Measurements from ENCODE around the gene COX10.

Gene COX10

GRCh38 chr17:14068542-14069250 lies 608 bp upstream of the COX10 start:
- Histone ChIP-seq H4K20me1 (no peaks in the 10 kb centered on the region; the same call in 1 of the 2 replicates), H3K27me3 (no peaks in the 10 kb centered on the region), H3K9me3 (peaks cover 31% of the 10 kb centered on the region), H3K4me2 (peak overlapping the region; percentile 94), H3K4me3 (peak overlapping the region; percentile 88), H3K27ac (peak overlapping the region; percentile 90), H3K9ac (peak overlapping the region; percentile 90), H3K36me3 (peaks cover 40% of the 10 kb centered on the region), H3K4me1 (peaks cover 27% of the 10 kb centered on the region)
- no peak for TF ChIP-seq Cebpa-rat (IDR thresholded peaks at IDR 0.05)

- Histone ChIP-seq H3K27ac (no peak overlapping the region; the same call in 1 of the 2 replicates), H3K27me3 (no peaks in the 10 kb centered on the region), H3K4me2 (peak overlapping the region; percentile 94), H3K36me3 (peaks cover 39% of the 10 kb centered on the region), H4K20me1 (no peaks in the 10 kb centered on the region; the same call in 1 of the 2 replicates), H3K9ac (peak overlapping the region; percentile 90; the same call in 1 of the 2 replicates), H3K9me3 (peaks cover 20% of the 10 kb centered on the region), H3K4me3 (peak overlapping the region; percentile 88), H3K4me1 (peaks cover 27% of the 10 kb centered on the region)
- no peak for TF ChIP-seq Cebpa-rat (IDR thresholded peaks at IDR 0.05)
Measured at GRCh38 chr17:14070344-14070984, 1.2 kb downstream of the COX10 start.

- peaks cover 44% of the 10 kb centered on the region for H3K36me3 ChIP-seq
- no peak for TF ChIP-seq Cebpa-rat (IDR thresholded peaks at IDR 0.05)
- no peak overlapping the region for H3K4me2 ChIP-seq
- H3K4me3 ChIP-seq = no peak overlapping the region
- no peak overlapping the region for H3K27ac ChIP-seq
- H3K9ac ChIP-seq = no peak overlapping the region
- peaks cover 27% of the 10 kb centered on the region for H3K4me1 ChIP-seq
- H4K20me1 ChIP-seq = peaks cover 6% of the 10 kb centered on the region; the same call in 1 of the 2 replicates
- no peaks in the 10 kb centered on the region for H3K27me3 ChIP-seq
- no peaks in the 10 kb centered on the region for H3K9me3 ChIP-seq
Measured at GRCh38 chr17:14072881-14073280, 3.6 kb downstream of the COX10 start.

DNA sequence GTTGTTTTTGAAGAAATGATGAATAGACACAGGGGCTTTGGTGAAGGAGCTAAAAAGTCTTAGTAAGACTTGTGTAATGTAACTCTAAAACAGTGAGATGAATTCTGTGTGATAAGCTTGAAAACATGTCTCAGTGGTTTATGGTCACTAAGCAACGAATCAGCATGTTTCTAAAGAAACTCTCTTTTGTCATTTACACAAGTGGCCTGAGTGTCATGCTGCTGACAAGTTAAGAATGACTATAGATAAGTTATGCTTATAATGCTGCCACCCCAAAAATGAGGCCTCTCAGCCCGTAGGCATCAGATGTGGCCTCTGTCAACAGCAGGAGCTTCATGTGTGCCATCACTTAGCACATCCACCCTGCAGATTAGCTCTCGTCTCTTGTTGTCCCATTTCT lies 8.7 kb downstream of the COX10 start:
- Histone ChIP-seq H3K27ac (no peak overlapping the region), H4K20me1 (peaks cover 30% of the 10 kb centered on the region), H3K4me1 (no peaks in the 10 kb centered on the region), H3K9me3 (no peaks in the 10 kb centered on the region), H3K36me3 (peaks cover 84% of the 10 kb centered on the region), H3K9ac (no peak overlapping the region), H3K27me3 (no peaks in the 10 kb centered on the region), H3K4me3 (no peak overlapping the region), H3K4me2 (no peak overlapping the region)
- no peak for TF ChIP-seq Cebpa-rat (IDR thresholded peaks at IDR 0.05)

DNA sequence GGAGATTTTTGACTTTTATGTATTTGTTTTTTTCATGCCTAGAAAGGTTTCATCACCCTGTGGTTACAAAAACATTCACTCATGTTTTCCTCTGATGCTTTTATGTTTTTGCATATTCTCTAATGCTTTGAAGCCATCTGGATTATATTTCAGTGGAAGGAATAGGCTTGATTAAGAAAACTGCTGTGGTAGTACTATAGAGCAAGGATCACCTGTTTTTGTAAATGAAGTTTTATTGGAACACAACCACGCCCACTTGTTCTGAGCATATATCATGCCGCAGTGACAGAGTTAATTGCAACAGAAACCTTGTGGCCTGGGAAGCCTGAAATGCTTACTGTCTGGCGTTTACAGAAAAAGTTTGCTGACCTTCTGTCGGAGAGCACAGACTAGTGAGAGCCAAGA lies 11.5 kb downstream of the COX10 start:
- H3K9me3 ChIP-seq = no peaks in the 10 kb centered on the region
- H3K4me2 ChIP-seq = no peak overlapping the region
- H3K36me3 ChIP-seq = peaks cover 75% of the 10 kb centered on the region
- H3K27ac ChIP-seq = no peak overlapping the region
- H3K4me1 ChIP-seq = no peaks in the 10 kb centered on the region
- no peaks in the 10 kb centered on the region for H3K27me3 ChIP-seq
- no peak overlapping the region for H3K4me3 ChIP-seq
- H3K9ac ChIP-seq = no peak overlapping the region
- no peak for TF ChIP-seq Cebpa-rat (IDR thresholded peaks at IDR 0.05)
- H4K20me1 ChIP-seq = peaks cover 39% of the 10 kb centered on the region

- H3K36me3 ChIP-seq = peaks cover 55% of the 10 kb centered on the region
Measured at GRCh38 chr17:14082848-14083247, 13.5 kb downstream of the COX10 start.

DNA sequence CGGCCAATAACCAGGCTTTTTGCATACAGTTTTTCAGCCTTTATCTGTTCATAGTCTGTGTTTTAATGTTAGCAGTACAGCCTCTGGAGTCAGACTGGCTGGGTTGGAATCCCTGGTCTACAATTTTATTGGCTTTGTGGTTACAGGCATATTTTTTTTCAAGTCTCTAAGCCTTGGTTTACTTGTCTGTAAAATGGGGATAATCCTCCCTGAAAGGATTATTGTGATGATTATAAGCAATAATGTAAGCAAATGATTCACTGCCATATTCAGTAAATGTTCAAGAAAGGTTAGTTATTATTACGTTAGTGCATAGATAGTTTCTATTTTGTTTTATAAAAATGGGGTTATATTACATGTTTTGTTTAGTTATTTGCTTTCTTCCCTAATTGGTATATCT lies 15.7 kb downstream of the COX10 start:
- Histone ChIP-seq H3K9ac (no peak overlapping the region), H3K4me3 (no peak overlapping the region), H3K4me2 (no peak overlapping the region), H3K36me3 (peaks cover 41% of the 10 kb centered on the region), H3K9me3 (no peaks in the 10 kb centered on the region), H3K27me3 (no peaks in the 10 kb centered on the region), H3K4me1 (peaks cover 9% of the 10 kb centered on the region), H4K20me1 (peaks cover 48% of the 10 kb centered on the region), H3K27ac (no peak overlapping the region)
- TF ChIP-seq Cebpa-rat (IDR thresholded peaks at IDR 0.05) = no peak

More at GRCh38 chr17:14082848-14083247, 13.5 kb downstream of the COX10 start:
- Histone ChIP-seq H3K4me3 (no peak overlapping the region), H3K27ac (no peak overlapping the region), H4K20me1 (peaks cover 45% of the 10 kb centered on the region), H3K4me1 (peaks cover 3% of the 10 kb centered on the region), H3K4me2 (no peak overlapping the region), H3K9me3 (no peaks in the 10 kb centered on the region), H3K27me3 (no peaks in the 10 kb centered on the region), H3K9ac (no peak overlapping the region)
- no peak for TF ChIP-seq Cebpa-rat (IDR thresholded peaks at IDR 0.05)

- Histone ChIP-seq H4K20me1 (peaks cover 57% of the 10 kb centered on the region), H3K4me3 (no peak overlapping the region), H3K27me3 (no peaks in the 10 kb centered on the region), H3K27ac (no peak overlapping the region), H3K9me3 (no peaks in the 10 kb centered on the region), H3K36me3 (peaks cover 31% of the 10 kb centered on the region), H3K4me1 (peaks cover 9% of the 10 kb centered on the region), H3K4me2 (no peak overlapping the region), H3K9ac (no peak overlapping the region)
- TF ChIP-seq Cebpa-rat (IDR thresholded peaks at IDR 0.05) = no peak
Measured at GRCh38 chr17:14086189-14086588, 16.9 kb downstream of the COX10 start.

- H4K20me1 ChIP-seq = peaks cover 44% of the 10 kb centered on the region
- H3K27ac ChIP-seq = no peak overlapping the region
- no peak overlapping the region for H3K9ac ChIP-seq
- no peaks in the 10 kb centered on the region for H3K9me3 ChIP-seq
- H3K4me1 ChIP-seq = peaks cover 9% of the 10 kb centered on the region
- peaks cover 10% of the 10 kb centered on the region; the same call in 1 of the 2 replicates for H3K36me3 ChIP-seq
- H3K27me3 ChIP-seq = no peaks in the 10 kb centered on the region
- TF ChIP-seq Cebpa-rat (IDR thresholded peaks at IDR 0.05) = no peak
- no peak overlapping the region for H3K4me2 ChIP-seq
- no peak overlapping the region for H3K4me3 ChIP-seq
Measured at GRCh38 chr17:14089179-14089578, 19.9 kb downstream of the COX10 start.

DNA sequence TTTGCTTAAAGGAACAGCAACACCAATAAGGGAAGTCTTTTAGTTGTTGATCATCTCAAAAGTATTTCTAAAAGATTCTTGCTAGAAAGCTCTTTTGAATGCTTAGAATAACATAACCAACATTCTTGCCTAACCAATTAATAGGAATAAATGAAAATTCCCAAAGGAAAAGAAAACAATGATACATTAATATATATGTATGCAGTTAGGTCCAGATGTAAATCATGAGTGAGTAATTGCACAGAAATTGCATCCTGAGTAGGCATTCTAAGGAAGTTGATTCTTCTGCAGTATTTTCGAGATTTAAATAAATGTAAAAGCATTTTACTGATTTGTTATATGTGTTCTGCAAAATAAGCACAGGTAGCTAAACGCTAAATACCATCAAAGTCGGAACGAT lies 22.1 kb downstream of the COX10 start:
- Histone ChIP-seq H3K27ac (no peak overlapping the region), H3K4me2 (no peak overlapping the region), H3K27me3 (no peaks in the 10 kb centered on the region), H3K4me3 (no peak overlapping the region), H4K20me1 (peaks cover 65% of the 10 kb centered on the region), H3K36me3 (peaks cover 6% of the 10 kb centered on the region; the same call in 1 of the 2 replicates), H3K9me3 (no peaks in the 10 kb centered on the region), H3K9ac (no peak overlapping the region), H3K4me1 (peaks cover 9% of the 10 kb centered on the region)
- no peak for TF ChIP-seq Cebpa-rat (IDR thresholded peaks at IDR 0.05)

All from BLaER1 (cell line).